ENCODE data around the gene PREX1. TPM values are rescaled to one million over a fixed set of nuclear protein-coding genes. Genes with fewer than 3 reads are reported as not detected.
A peak's percentile ranks its signal among the peaks of the same experiment; 100 is the strongest.

The PREX1 gene
- total and polyA plus RNA-seq, 8 donors, result 5.2 to 25.2 (median 16.6) TPM

DNA sequence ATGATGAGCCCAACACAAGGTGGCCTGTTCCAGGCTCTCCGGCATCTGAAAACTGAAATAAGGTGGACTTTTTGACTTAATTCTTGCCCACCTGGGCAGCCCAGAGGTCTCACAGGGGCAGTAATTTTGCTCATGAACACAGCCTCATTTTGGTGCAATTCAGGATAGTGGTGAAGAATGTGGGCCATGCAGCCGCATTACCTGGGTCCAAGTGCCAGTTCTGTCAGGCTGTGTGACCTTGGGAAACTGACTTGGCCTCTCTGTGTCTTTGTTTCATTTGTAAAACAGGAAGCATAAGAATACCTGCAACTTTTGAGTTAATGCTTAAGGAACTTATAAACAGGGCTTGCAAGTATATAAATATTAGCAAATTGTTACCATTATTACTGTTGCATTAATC lies 5.6 kb downstream of the PREX1 start:
- no peak for TF ChIP-seq POLR2A (IDR thresholded peaks at IDR 0.05)
- no peak for TF ChIP-seq EP300 (IDR thresholded peaks at IDR 0.05)
- TF ChIP-seq, protein P1, sequence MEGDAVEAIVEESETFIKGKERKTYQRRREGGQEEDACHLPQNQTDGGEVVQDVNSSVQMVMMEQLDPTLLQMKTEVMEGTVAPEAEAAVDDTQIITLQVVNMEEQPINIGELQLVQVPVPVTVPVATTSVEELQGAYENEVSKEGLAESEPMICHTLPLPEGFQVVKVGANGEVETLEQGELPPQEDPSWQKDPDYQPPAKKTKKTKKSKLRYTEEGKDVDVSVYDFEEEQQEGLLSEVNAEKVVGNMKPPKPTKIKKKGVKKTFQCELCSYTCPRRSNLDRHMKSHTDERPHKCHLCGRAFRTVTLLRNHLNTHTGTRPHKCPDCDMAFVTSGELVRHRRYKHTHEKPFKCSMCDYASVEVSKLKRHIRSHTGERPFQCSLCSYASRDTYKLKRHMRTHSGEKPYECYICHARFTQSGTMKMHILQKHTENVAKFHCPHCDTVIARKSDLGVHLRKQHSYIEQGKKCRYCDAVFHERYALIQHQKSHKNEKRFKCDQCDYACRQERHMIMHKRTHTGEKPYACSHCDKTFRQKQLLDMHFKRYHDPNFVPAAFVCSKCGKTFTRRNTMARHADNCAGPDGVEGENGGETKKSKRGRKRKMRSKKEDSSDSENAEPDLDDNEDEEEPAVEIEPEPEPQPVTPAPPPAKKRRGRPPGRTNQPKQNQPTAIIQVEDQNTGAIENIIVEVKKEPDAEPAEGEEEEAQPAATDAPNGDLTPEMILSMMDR (IDR thresholded peaks at IDR 0.05), result no peak
- no peak for TF ChIP-seq POLR2AphosphoS5 (IDR thresholded peaks at IDR 0.05)
- H3K4me3 ChIP-seq, result no peak overlapping the region
- 81 to 91% (median 87%) methylated on average over 2 of the region's 2 CpGs for WGBS, 5 donors
- no peaks in the 10 kb centered on the region for H3K9me3 ChIP-seq
- peak overlapping the region in 3 of 5 donors; percentile 66 to 85 (median 84) for H3K27ac ChIP-seq
- DNase-seq, result no peak
- peaks cover 0 to 98% (median 47%) of the 10 kb centered on the region in 4 donors for H3K4me1 ChIP-seq
- intact Hi-C loops (cut with DNase I; ENCODE audit: low total_unique reads), result no loop called here
- no peaks in the 10 kb centered on the region for H3K36me3 ChIP-seq
- peaks cover 0 to 7% (median 0%) of the 10 kb centered on the region in 3 donors for H3K27me3 ChIP-seq

DNA sequence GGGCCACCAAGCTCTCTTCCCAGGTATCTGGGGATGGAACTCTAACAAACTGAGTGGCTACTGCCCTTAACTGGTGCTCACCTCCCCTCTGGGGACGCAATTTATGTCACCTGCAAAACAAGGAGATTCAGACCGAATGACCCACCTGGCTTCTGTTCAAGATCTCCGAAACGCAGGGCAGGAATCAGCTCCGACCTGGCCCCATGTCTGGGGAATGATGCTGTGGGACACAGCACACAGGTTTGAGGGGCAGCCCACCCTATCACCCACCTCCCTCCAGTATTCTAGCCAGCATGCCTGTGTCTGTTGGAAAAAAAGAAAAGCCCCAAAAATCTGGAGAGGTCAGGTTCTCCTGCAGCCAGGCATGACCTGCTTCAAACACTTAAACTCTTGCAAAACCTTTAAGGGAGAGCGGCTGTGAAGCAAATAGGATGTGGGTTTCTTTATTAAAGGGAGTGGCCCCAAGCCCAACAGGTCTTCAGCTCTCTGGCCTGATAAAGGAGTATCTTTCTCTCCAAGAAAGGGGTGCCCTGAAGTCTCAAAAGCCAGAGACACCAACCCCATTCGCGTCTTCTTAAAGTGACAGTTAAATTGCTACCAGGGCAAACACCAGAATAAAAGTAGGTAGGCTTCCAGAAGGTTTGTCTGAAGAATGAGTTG lies 6.4 kb downstream of the PREX1 start:
- H3K27ac ChIP-seq, result peak overlapping the region in 2 of 5 donors; percentile 1 to 84
- no peaks in the 10 kb centered on the region for H3K36me3 ChIP-seq
- no peak for TF ChIP-seq POLR2A (IDR thresholded peaks at IDR 0.05)
- no peak for TF ChIP-seq EP300 (IDR thresholded peaks at IDR 0.05)
- no peak for TF ChIP-seq POLR2AphosphoS5 (IDR thresholded peaks at IDR 0.05)
- TF ChIP-seq, protein P1 (IDR thresholded peaks at IDR 0.05), result no peak
- H3K4me3 ChIP-seq, result peak overlapping the region in 1 of 4 donors; percentile 9
- H3K9me3 ChIP-seq, result no peaks in the 10 kb centered on the region
- intact Hi-C loops (cut with DNase I; ENCODE audit: low total_unique reads), result no loop called here
- no peaks in the 10 kb centered on the region for H3K27me3 ChIP-seq
- H3K4me1 ChIP-seq, result peaks cover 0 to 96% (median 39%) of the 10 kb centered on the region in 4 donors
- no peak for DNase-seq
- 68 to 83% (median 76%) methylated on average over 7 to 8 of the region's 8 CpGs for WGBS, 5 donors

DNA sequence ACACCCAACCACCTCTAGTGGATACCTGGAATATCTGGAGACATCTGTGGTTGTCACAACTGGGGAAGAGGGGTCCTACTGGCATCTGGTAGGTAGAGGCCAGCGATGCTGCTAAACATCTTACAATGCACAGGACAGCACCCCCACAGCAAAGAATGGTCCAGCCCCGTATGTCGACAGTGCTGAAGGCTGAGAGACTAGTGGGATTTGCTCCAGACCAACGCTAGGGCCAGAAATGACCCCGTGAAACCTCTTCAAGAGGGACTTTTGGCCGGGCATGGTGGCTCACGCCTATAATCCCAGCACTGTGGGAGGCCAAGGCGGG lies 7.2 kb downstream of the PREX1 start:
- intact Hi-C loops (cut with DNase I; ENCODE audit: low total_unique reads), result no loop called here
- 69 to 80% (median 74%) methylated on average over 4 to 8 of the region's 8 CpGs for WGBS, 5 donors
- Histone ChIP-seq H3K9me3 (no peaks in the 10 kb centered on the region), H3K4me1 (peaks cover 0 to 88% (median 37%) of the 10 kb centered on the region in 4 donors), H3K27me3 (no peaks in the 10 kb centered on the region), H3K4me3 (no peak overlapping the region), H3K27ac (peak overlapping the region in 1 of 5 donors; percentile 9), H3K36me3 (no peaks in the 10 kb centered on the region)
- DNase-seq, result no peak
- TF ChIP-seq POLR2A (IDR thresholded peaks at IDR 0.05) (no peak), POLR2AphosphoS5 (IDR thresholded peaks at IDR 0.05) (no peak), EP300 (IDR thresholded peaks at IDR 0.05) (no peak)
- TF ChIP-seq, protein P1 (IDR thresholded peaks at IDR 0.05), result no peak

DNA sequence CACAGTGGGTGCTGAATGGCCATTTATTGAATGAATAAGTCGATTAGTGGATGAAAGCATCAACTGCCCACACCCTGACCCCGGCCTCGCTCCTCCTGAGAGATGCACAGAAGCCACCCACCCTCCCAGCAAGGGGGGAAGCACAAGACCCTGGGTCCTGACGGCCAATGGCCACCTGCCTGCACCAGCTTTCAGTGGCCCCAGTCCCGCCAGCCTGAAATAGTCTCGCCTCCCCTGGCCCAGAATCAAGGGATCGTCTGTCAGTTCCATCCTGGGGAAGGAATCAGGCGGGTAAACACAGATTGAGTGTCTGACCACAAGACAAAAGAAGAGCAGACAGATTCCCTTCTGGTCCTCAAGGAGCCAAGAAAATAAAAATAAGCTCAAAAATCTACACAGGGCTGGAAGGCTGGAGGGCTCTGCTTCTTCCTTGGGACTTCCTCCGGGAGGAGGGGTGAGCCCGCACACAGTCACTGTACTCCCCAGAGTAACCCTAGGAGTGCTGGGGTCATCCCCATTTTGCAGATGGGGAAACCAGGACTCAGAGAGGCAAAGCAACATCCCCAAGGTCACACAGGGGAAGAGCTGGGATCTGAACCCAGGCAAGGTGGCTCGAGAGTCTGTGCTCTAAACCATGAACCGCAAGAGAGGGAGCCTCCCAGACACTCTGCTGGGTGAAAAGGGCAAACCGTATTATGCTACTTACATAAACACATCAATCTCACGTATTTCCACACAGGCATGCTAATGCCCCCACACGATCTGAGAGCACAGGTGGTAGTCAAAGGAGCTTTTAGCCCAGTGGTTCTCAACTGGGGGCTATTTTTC lies 7.8 kb downstream of the PREX1 start:
- DNase-seq, result no peak
- Histone ChIP-seq H3K27ac (peak overlapping the region in 2 of 5 donors; percentile 7 to 9), H3K36me3 (no peaks in the 10 kb centered on the region), H3K9me3 (no peaks in the 10 kb centered on the region), H3K4me3 (no peak overlapping the region), H3K4me1 (peaks cover 0 to 82% (median 35%) of the 10 kb centered on the region in 4 donors), H3K27me3 (no peaks in the 10 kb centered on the region)
- intact Hi-C loops (cut with DNase I; ENCODE audit: low total_unique reads), result no loop called here
- WGBS, 5 donors, result 55 to 67% (median 62%) methylated on average over 14 to 15 of the region's 15 CpGs
- TF ChIP-seq EP300 (IDR thresholded peaks at IDR 0.05) (no peak), POLR2AphosphoS5 (IDR thresholded peaks at IDR 0.05) (no peak), POLR2A (IDR thresholded peaks at IDR 0.05) (no peak)
- TF ChIP-seq, protein P1 (IDR thresholded peaks at IDR 0.05), result no peak
